Hepatocyte (in vitro differentiated cells): ENCODE measurements around the gene TTC31.

Source experiments
- EZH2 ChIP-seq: fragments of 200-600 bp; sonication (generic); IDR thresholded peaks from 2 replicates; pipeline ENCODE4 v1.6.1; 2016; ENCODE audit warnings: antibody characterized with exemption, mild to moderate bottlenecking, borderline replicate concordance
- TF ChIP-seq, protein P1 (sequence below): fragments of 200-600 bp; sonication (generic); IDR thresholded peaks from 2 replicates; pipeline ENCODE4 v1.5.1; 2016; ENCODE audit warnings: antibody characterized with exemption, mild to moderate bottlenecking; ENCODE audit not compliant: poor library complexity

DNA sequence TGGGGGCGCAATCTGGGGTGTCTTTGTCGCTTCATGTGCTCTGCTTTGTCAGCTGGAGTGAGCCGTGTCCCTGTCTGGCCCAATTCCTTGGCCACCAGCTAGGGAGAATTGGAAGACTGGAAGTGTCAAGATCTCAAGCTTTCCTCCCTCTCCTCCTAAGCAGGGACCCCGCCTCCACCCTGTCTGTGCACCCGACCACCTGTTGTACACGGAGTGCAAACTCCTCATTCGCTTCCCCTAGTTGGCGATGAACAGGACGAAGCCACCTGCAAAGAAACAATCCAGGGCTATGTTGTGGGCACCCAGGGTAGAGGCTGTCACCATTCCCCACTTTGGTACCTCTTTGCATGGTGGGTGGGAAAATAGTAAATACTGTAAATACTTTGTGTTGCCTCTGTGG lies 44.9 kb downstream of the TTC31 start:
- TF ChIP-seq, protein P1, sequence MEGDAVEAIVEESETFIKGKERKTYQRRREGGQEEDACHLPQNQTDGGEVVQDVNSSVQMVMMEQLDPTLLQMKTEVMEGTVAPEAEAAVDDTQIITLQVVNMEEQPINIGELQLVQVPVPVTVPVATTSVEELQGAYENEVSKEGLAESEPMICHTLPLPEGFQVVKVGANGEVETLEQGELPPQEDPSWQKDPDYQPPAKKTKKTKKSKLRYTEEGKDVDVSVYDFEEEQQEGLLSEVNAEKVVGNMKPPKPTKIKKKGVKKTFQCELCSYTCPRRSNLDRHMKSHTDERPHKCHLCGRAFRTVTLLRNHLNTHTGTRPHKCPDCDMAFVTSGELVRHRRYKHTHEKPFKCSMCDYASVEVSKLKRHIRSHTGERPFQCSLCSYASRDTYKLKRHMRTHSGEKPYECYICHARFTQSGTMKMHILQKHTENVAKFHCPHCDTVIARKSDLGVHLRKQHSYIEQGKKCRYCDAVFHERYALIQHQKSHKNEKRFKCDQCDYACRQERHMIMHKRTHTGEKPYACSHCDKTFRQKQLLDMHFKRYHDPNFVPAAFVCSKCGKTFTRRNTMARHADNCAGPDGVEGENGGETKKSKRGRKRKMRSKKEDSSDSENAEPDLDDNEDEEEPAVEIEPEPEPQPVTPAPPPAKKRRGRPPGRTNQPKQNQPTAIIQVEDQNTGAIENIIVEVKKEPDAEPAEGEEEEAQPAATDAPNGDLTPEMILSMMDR = no peak
- no peak for TF ChIP-seq EZH2
